Vagina (tissue), 2 donors: ENCODE measurements around the gene SIPA1.

Experiments
- POLR2A ChIP-seq, 2 donors: fragments of 450-650 bp; IDR thresholded peaks; one replicate each; pipeline ENCODE4 v1.6.1; 2017; ENCODE audit warnings: antibody characterized with exemption in 2 of 2, mild to moderate bottlenecking in 2 of 2, moderate library complexity in 2 of 2
- POLR2AphosphoS5 ChIP-seq, 2 donors: sonication (generic); formaldehyde crosslinking; IDR thresholded peaks; one replicate each; pipeline ENCODE4 v1.9.0; 2017; ENCODE audit warnings: antibody characterized with exemption in 2 of 2, mild to moderate bottlenecking in 2 of 2, low read depth in 1 of 2; ENCODE audit not compliant: insufficient read depth in 1 of 2
- TF ChIP-seq, protein P1 (sequence below), 3 experiments: fragments of 450-650 bp in 2 of 3; fragments of 200-600 bp in 1 of 3; sonication (generic) in 1 of 3; IDR thresholded peaks; one replicate each; pipeline ENCODE4 v1.5.1; 2017 to 2019; ENCODE audit warnings: antibody characterized with exemption in 3 of 3, mild to moderate bottlenecking in 2 of 3, moderate library complexity in 2 of 3

DNA sequence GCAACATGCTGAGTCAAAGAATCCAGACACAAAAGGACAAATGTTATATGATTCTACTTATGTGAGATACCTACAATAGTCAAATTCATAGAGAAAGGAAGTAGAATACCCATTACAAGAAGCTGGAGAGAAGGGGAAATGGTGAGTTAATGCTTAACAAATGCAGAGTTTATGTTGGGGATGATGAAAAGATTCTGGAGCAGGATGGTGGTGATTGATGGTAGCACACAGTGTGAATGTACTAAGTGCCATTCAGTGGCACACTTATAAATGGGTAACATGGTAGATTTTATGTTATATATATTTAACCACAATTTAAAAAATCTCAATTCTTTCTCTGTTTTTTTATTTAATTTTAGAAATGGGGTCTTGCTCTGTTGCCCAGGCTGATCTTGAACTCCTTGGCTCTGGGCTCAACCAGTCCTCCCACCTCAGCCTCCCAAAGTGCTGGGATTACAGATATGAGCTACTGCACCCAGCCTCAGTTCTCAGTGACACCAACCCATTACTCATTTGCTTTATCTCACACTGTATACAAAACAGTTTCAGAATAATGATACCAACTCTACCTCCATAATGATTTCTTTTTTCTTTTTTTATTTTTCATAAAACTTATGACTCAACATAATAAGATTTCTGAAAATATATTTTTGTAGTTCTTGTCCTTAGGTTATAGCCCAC, 34.4 kb downstream of the SIPA1 start:
- TF ChIP-seq, protein P1, sequence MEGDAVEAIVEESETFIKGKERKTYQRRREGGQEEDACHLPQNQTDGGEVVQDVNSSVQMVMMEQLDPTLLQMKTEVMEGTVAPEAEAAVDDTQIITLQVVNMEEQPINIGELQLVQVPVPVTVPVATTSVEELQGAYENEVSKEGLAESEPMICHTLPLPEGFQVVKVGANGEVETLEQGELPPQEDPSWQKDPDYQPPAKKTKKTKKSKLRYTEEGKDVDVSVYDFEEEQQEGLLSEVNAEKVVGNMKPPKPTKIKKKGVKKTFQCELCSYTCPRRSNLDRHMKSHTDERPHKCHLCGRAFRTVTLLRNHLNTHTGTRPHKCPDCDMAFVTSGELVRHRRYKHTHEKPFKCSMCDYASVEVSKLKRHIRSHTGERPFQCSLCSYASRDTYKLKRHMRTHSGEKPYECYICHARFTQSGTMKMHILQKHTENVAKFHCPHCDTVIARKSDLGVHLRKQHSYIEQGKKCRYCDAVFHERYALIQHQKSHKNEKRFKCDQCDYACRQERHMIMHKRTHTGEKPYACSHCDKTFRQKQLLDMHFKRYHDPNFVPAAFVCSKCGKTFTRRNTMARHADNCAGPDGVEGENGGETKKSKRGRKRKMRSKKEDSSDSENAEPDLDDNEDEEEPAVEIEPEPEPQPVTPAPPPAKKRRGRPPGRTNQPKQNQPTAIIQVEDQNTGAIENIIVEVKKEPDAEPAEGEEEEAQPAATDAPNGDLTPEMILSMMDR (IDR thresholded peaks at IDR 0.05): no peak
- no peak for TF ChIP-seq POLR2AphosphoS5 (IDR thresholded peaks at IDR 0.05; ENCODE audit: insufficient read depth in 1 of 2, low read depth in 1 of 2)
- TF ChIP-seq POLR2A (IDR thresholded peaks at IDR 0.05): no peak
